SIG-M5 treated with dmso at 0.1 percent for 504 hours (cell line): ENCODE measurements around the gene TPM1.

Experiments used
- DNase-seq: peaks from one replicate; lab custom pipeline; 2025; ENCODE audit not compliant: unreplicated experiment; lab: John Stamatoyannopoulos, UW

TPM1 gene

DNA sequence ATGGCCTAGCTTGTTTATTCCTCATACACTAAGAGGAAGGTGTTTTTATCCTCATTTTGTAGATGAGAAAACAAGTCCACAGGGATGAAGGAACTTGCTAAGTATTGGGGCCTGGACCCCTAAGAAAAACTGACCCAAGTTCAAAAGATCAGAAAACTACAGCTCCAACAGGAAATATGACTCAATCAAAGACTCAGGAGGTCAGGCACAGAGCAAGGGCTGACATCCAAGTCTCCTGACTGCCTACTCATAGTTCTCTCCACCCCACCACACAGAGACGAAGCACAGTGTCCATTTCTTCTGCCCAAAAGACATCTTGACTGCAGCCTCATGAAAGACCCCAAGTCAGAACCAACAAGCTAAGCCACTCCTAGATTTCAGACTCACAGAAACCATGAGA is 26.9 kb upstream of the TPM1 start:
- no peak for DNase-seq

GRCh38 chr15:63016234-63016633 is 26.3 kb upstream of the TPM1 start:
- no peak for DNase-seq

DNA sequence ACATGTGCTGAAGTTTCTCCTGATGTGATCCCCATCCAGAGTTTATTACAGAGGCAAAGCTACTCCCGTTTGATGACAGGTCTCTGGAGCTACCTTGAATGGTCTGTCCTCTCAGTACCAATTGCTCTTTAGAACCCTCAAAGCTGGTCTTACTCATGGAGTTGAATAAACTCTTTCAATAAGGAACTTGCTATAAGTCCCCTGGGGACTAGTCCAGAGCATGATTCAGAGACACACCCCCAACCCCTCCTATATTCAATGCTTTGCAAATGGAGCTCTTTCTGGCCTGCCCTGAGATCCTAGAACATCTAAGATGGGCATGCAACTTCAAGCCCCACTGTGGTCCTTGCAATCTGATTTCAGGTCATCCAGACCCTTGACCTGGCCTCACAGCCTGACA is 23.9 kb upstream of the TPM1 start:
- DNase-seq: no peak

DNA sequence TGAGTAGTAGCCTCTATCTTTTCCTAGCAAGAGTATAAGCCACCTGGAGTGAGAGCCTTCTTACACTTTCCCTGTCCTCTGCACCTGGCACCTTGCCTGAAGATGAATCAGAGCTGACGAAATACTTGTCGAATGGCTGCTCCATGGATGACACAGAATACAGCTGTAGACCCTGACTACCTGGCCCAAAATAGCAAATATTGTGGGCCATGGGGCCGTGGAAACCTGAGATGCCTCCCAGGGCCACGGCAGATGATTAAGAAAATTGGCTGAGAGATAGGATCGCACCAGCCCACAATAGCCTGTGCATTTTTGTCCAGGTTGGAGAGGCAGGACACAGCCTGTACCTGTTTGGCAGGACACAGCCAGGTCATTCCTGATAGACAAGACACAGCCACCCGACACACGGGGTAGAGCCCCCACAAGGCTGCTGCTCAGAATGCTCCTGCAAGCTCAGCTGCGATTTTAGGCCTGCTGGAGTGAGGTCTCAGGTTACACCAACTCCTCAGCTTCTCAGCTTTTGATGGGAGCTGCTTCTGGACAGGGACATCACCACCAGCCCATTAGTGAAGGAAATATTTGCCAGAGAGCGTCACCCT is 22.9 kb upstream of the TPM1 start:
- DNase-seq: no peak

GRCh38 chr15:63020128-63020527 is 22.4 kb upstream of the TPM1 start:
- DNase-seq: no peak

GRCh38 chr15:63020759-63021430 is 21.7 kb upstream of the TPM1 start:
- DNase-seq: no peak

DNA sequence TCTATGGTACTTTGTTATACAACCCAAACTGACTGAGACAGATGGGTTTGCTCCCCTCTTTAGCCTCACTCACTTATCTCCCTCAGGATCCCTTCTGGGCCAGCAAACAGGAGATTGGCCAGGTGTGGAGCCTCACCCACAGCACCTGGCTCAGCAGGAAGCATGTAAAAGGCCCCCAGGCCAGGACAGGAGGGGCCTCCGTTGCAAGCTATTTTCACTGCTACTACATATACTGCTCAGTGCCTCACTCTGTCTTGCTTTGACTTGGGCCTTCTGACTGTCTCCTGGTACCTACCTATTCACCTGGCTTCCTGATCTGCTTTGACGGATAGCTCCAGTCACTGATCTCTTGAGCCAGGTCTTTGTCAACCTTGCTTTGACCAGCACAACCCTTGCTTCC is 20.4 kb upstream of the TPM1 start:
- no peak for DNase-seq

GRCh38 chr15:63022663-63023062 is 19.9 kb upstream of the TPM1 start:
- no peak for DNase-seq

DNA sequence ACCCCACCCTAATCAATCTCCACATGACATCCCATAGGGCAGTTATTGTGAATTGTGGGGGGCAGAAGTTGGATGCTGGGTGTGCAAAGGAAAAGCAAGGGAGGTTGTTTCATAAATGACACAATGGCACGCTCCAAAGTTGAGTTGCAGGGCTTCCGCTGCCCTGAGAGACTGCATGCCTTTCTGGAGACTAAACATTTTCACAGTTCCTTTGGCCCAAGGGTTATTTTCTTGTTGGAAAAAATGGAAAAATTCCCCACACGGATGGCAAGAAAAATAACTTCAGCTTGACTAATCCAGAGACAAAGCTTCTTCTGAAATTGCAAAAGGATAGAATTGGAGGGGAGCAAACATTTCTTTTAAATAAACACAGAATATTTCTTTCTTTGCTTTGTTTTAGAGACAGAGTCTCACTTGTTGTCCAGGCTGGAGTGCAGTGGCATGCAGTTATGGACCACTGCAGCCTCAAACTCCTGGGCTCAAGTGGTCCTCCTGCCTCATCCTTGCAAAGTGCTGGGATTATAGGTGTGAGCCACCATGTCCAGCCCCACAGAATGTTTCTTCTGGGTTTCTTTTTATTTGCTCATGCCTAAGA is 19.1 kb upstream of the TPM1 start:
- no peak for DNase-seq

DNA sequence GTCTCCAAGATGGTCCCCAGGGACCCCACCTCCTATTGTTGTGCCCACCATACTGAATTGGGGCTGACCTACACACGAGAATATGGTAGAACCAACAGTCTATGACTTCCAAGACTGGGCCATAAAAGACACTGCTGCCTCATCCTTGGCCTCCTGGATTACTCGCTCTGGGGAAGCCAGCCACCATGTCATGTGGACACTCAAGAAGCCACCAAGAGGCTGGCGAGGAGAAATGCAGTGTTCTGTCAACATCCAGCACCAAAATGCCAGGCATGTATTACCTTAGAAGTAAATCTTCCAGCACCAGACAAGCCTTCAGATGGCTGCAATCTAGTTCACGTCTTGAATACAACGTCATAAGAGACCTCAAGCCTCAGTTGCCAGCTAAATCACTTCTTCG is 17.1 kb upstream of the TPM1 start:
- no peak for DNase-seq

- DNase-seq: no peak
Observed at GRCh38 chr15:63027646-63028045, 14.9 kb upstream of the TPM1 start.

DNA sequence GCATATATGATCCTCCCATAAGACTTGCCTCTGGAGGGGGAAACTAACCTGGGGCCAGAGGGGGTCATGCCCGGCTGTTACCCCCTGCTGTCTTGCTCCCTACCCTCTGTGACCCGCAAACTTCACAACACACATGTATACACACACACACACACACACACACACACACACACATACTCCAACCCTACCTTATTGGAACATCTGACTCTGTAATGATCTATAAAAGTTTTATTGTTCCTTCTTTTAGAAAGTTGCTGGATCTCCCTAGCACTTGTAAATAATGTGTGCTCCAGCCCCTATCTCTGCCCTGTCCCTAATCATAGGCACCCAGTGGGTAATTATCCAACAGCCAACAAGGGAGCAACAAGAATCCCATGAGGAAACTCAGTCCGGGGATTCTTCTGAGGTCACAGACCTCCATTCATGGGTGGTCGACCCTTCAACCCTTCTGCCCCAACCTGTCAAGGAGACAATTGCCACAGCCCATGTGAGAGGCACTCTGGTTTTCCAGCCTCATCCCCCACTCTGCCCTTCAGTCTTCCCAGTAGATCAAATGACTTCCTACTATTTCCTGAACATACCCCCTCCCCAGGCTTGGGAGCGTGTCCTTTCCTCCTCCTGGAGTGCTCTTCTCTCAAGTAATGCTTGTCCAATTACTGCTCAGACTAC is 14.0 kb upstream of the TPM1 start:
- no peak for DNase-seq

GRCh38 chr15:63029676-63030075 is 12.9 kb upstream of the TPM1 start:
- no peak for DNase-seq

- peak; percentile 71 for DNase-seq
Observed at GRCh38 chr15:63030101-63030551, 12.4 kb upstream of the TPM1 start.

GRCh38 chr15:63034578-63034977 is 8.0 kb upstream of the TPM1 start:
- DNase-seq: no peak

DNA sequence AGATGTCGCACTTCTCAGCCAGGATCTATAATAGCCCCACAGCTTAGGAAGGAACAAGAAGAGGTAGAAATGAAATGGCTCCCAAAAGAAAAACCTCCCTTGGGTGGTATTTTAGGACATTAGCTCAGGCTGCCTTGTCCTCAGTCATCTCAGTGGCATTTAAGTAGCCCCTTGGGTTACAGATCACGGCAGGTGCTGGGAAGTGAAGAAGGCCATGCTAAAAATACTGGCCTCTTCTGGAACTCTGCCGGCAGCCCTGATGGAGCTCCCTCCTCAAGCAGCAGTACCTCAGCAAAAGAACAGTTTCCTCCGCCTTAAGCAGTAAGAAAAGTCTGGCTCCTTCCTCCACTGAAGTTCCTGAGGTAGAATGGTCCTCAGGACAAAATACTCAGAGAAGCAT is 7.3 kb upstream of the TPM1 start:
- no peak for DNase-seq

DNA sequence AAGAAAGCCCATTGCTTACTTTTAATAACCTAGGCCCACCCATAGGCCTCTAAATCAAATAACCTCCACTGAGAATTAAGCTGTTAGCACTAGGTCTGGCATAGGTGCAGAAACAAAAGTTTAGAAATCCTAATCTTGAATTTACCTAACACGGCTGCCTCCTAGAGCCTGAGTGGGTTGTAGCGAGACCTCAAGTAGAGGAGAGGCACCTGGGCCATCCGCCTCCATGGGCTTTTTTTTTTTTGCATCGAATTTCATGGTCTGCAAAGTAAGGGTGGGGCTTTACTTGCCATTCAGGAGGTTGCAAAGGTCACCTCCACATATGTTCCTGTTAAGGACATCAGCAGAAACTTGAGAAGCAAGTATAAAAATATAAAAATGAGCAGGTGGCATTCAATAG is 6.6 kb upstream of the TPM1 start:
- no peak for DNase-seq

GRCh38 chr15:63037976-63038720 is 4.4 kb upstream of the TPM1 start:
- DNase-seq: no peak

GRCh38 chr15:63038926-63039673 is 3.4 kb upstream of the TPM1 start:
- no peak for DNase-seq

DNA sequence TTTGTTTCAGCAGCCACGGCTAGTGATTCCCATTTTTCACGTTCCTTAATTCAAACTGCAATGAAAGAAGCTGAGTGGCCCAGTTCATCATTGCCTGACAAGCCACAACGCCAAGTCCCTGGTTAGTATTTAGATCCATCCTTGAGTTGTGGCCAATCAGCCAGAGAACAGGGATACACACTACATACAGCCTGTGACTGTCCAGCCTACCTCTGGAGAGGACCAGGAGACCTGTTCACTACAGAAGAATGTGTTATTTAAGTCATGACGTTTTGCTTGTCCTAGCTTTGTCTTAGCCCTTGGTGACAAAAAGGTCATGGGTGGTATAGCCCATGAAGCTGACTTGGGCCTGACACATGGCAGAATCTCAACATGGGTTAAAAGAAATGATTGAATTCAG is 2.7 kb upstream of the TPM1 start:
- no peak for DNase-seq

DNA sequence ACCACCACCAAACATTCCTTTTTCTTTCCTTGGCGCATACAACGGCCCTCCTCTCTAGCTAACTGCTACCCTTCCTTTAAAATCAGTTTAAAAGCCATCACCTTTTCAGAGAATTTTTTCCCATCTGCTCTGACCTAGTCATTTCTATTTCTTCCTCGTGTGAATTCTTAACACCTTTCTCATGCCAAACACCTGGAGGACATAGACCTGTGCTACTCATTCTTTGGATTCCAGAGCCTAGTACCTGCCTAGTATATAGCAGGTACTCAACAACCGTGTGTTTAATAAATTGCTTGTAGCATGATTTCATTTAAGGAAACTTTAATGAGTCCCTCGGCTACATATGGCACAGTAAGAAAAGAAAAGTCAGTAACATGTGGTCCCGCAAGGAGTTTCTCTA is 2.0 kb upstream of the TPM1 start:
- no peak for DNase-seq
